HG03460 (cell line): ENCODE data around the gene NUDT3.
"Not testable (repeated sequence)": the region's sequence is repeated elsewhere in the genome, so short reads cannot be mapped to it uniquely, and the experiment has no call there.

Experiments used
- ATAC-seq: cut with Tn5 transposase; IDR thresholded peaks from one replicate; pipeline ENCODE4 v1.9.1; 2021; ENCODE audit not compliant: unreplicated experiment

NUDT3 gene

GRCh38 chr6:34295721-34296120, 96.7 kb downstream of the NUDT3 start:
- peak; percentile 80 for ATAC-seq

DNA sequence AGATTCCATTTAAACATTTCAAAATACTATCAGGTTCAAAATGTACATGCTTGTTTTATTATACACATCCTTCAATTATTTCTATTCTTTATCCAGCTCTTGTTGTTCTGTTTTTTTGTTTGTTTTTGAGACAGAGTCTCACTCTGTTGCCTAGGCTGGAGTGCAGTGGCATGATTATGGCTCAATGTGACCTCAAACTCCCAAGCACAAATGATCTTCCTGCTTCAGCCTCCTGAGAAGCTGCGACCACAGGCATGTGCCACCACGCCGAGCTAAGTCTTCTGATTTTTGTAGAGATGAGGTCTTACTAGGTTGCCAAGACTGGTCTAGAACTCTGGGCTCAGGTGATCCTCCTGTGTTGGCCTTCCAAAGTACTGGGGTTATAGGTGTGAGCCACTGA, 99.5 kb downstream of the NUDT3 start:
- ATAC-seq, result no peak

DNA sequence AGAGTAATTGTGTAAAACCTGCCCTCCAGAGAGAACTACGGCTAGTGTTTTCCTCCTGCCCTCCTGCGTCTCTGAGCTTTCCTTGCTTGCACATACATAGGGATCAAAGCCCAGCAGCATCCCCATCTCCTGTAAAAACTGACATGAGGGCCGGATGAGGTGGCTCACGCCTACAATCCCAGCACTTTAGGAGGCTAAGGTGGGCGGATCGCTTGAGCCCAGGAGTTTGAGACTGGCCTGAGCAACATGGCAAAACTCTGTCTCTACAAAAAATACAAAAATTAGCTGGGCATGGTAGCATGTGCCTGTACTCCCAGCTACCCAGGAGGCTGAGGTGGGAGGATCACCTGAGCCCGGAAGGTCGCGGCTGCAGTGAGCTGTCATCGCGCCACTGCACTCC, 103.3 kb downstream of the NUDT3 start:
- no peak for ATAC-seq

DNA sequence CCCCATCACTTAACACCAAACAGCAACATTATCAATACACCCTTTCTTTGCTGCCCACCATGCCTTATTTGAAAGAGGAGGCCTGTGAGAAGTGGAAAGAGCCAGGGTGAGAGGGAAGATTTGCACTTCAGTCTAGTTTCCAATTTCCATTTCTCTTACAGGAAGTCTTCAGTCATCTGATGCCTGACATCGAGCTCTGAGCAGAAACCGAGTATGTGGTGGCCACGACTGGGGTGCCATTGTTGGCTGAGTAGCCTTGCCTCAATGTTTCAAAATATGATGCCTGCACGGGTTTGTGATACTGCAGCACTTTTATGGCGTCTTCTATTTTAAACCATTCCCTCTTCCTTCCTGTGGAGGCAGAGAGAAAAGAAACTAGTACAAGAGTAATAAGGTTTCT, 103.9 kb downstream of the NUDT3 start:
- ATAC-seq, result no peak

DNA sequence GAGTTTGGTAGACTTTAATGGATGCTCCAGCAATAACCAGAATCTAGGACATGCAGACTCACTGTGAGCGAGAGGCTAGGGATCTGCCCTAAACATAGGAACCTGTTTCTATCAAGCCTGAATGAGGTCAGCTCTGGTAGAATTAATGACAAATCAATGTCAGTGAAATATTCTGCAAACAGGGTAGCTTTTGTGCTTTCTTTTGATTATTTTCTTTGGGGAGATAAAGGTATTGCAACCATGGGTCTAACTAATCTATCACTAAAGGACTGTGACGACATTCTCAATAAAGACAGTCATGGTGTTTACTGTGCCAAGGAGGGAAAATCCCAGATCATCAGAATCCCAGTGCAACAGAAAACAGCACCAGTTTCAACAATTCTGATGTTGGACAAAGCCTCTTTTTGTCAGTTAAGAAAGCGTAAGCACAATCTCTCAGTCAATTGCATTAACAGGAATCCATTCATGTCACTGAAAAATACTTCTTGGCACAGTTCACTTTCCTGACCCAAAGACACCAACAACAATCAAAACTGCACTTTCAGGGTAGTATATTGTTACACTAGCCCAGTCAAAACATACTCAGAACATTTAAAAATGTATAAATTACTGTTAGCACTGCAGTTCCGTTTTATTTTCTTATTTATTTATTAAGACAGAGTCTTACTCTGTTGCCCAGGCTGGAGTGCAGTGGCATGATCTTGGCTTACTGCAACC, 106.9 kb downstream of the NUDT3 start:
- ATAC-seq, result no peak

DNA sequence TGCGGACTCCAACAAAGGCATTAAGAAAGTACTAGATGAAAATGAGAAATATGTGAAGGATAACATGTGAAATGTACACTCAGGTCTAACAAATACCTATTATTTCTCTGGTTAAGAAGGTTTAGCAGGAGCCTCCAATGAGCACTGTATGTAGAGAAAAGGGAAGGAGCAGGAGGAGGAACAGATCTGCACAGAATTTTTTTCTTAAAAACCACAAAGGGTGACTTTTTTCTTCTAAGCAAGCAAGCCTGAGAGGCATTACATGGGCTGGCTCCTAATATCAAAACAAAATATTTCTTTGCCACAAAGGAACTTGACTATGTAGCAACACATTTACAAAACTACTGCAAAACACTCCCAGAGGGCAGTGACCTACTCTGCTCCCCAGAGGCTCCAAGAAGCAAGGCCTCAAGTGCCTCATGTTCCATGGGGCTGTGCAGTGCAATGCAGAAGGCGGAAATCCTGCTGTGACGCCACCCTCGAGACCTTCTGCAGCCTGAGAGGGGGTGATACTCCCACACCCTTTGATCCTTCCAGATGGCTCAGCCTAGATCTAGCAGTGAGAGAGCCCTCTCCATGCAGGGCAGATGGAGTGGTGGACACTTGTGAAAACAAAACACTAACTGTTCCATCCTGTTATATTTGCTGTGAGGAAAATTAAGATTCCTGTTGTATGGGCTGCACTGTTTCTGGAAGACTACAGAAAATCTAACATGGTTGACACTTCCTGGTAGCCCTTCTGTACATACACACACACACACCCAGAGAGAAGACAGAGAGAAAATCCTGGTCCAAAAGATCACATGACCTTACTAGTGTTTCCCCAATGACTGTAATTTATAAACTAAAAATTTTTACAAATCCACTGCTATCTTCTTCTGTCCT, 107.7 kb downstream of the NUDT3 start:
- ATAC-seq, result no peak

DNA sequence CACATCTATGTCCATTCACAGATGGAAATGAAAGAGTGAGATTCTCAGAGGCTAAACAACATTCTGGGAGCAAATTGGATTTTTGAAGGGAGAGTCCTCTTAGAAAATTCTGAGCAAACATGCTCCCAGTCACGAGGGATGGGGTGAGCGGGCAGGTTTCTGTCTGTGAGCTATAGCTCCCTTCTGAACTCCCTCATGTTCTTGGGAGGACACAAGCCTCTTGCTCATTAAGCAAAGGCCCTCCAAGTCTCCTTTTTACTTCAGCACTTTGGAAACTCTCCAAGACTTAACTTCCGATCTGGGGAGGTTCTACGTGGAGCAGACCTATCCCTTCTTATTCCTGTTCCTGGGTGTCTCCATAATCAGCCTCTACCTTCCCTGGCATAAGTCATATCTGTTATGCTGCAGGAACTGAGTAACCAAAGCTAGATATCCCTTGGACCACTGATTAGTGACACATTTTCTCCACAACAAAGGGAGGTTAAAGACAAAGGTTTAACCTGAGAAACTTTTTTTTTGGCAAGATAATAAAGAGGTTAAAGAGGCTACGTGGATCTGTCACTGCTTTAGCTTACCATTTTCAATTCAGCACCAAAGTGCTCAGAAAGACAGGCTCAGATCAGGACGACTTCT, 110.7 kb downstream of the NUDT3 start:
- no peak for ATAC-seq

- ATAC-seq, result no peak
Measured at GRCh38 chr6:34280216-34280615, 112.3 kb downstream of the NUDT3 start.

- ATAC-seq, result no peak
Measured at GRCh38 chr6:34278833-34279232, 113.6 kb downstream of the NUDT3 start.

DNA sequence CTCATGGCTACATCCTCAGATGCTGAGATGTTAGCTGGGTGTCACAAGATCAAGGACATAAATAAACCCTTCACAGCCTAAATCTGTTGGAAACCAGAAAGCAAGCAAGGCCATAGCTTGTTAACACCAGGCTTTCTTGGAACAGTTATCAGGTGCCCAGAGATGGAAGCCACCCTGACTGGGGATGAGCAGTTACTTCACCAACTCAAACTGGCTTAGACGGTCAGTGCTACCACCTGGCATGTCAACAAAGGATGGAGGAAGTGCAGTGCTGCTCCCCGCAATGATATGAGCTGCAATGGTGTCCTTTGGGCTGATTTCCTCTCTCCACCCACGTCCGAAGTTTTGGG, 114.7 kb downstream of the NUDT3 start:
- ATAC-seq, result no peak

DNA sequence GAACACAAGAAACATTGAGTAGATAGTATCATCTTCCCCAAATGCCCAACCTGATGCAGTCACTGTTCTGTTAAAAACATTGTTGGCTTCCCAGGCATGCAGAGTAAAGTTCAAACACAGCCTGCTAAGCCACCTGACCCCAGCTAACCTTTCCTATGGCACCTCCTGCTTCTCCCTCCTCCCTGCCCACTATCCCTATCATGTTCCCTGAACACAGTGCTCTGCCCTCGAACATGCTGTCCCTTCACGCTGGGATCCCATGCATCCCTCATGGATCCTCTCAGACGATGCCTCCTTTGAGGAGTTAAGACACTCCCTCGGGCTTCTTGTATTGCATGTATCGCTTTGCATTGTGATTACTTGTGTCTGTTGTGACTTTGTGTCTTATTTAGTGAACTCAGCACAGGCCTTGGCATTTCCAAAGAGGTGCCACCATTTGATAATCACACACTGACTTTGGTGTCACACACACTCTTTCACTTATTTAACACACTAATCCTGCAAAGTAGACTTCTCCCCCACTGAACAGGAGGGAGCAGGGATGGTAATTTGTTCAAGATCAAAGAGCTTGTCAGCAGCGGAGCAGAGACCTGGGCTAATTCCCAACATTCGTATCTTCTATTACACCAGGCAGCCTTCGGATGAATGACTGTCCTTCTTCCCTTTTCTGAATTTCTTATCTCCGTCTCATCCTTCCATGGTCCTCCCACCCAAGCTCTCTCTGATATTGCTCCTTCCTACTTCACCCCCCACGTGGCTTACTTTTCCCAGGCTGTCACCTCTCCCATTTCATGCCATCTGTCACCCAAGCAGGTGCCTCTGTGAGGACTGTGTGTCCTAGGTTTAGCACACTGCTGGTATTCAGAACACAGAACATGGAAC, 115.3 kb downstream of the NUDT3 start:
- ATAC-seq, result no peak

DNA sequence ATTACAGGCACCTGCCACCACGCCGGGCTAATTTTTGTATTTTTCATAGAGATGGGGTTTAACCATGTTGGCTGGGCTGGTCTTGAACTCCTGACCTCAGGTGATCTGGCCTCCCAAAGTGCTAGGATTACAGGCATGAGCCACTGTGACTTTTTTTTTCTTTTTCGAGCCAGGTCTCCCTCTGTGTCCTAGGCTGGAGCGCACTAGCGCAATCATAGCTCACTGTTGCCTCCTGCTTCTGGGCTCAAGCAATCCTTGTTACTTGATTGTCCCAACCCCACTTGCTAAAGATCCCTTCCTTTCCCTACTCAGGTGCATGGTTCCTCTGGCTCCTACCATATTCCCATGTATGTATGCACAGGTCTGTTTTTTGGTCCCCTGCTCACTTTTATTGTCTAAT, 116.3 kb downstream of the NUDT3 start:
- no peak for ATAC-seq

- no peak for ATAC-seq
Measured at GRCh38 chr6:34275128-34275804, 117.2 kb downstream of the NUDT3 start.

GRCh38 chr6:34274129-34274528, 118.3 kb downstream of the NUDT3 start:
- no peak for ATAC-seq

- ATAC-seq, result no peak
Measured at GRCh38 chr6:34273242-34273805, 119.1 kb downstream of the NUDT3 start.

- ATAC-seq, result no peak
Measured at GRCh38 chr6:34272013-34272926, 120.2 kb downstream of the NUDT3 start.

DNA sequence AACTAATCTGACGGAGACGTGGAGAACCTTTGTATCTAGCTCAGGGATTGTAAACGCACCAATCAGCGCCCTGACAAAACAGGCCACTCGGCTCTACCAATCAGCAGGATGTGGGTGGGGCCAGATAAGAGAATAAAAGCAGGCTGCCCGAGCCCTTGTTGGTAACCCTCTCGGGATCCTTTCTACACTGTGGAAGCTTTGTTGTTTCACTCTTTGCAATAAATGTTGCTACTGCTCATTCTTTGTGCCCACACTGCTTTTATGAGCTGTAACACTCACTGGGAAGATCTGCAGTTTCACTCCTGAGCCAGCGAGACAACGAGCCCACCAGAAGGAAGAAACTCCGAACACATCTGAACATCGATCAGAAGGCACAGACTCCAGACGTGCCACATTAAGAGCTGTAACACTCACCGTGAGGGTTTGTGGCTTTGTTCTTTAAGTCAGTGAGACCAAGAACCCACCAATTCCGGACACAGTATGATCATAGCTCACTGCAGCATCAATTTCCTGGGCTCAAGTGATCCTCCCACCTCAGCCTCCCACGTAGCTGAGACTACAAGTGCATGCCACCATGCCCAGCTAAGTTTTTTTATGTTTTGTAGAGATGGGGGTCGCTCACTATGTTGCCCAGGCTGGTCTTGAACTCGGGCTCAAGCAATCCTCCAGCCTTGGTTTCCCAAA, 122.7 kb downstream of the NUDT3 start:
- not testable (repeated sequence) for ATAC-seq

GRCh38 chr6:34269132-34269531, 123.3 kb downstream of the NUDT3 start:
- ATAC-seq, result not testable (repeated sequence)
